ENCODE measurements around the gene ATP8B4. TPM values are rescaled to one million over a fixed set of nuclear protein-coding genes. Genes with fewer than 3 reads are reported as not detected.

Gene ATP8B4
- polyA plus RNA-seq, 3 donors, result 3.2 to 5.0 (median 3.3) TPM

DNA sequence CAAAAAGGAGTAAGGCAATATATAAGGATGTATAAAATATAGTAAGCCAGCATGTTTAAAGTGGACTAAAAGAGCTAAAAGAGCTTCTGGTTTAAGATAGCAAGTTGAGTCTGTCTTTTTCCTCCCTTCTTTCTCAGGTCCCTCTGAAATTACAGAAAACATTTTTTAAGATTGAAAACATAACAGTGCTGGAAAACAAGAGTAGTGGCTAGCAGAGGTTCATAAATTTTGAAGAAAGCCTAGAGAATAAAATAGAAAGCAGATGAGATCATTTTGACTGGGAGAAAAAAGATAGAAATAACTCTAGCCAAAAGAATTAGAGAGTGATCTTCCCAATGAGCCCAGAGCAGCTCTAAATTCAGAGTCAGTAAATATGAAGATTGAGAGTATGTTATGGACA, 41.9 kb downstream of the ATP8B4 start:
- DNase-seq (ENCODE audit: extremely low read depth in 1 of 11, low read depth in 9 of 11, low spot score in 4 of 11), result no peak

DNA sequence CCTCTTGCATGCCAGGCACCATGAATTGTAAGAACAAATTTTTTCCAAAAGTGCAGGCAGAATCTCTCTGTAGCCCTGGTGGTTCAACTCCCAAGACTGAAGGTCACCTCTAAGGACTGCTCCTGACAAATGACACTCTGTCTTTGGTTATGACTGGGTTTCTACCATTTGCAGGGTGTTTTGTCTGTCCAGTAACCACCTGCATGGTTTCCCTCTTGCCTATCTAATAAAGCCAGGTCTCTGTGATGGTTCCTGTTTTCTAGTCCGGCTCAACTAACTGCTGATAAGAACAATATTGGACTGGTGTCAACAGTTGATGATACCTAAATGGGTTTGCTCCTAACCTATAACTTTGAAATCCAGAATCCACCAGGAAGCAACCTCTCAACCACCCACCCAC, 43.7 kb downstream of the ATP8B4 start:
- DNase-seq (ENCODE audit: extremely low read depth in 1 of 11, low read depth in 9 of 11, low spot score in 4 of 11), result no peak

DNA sequence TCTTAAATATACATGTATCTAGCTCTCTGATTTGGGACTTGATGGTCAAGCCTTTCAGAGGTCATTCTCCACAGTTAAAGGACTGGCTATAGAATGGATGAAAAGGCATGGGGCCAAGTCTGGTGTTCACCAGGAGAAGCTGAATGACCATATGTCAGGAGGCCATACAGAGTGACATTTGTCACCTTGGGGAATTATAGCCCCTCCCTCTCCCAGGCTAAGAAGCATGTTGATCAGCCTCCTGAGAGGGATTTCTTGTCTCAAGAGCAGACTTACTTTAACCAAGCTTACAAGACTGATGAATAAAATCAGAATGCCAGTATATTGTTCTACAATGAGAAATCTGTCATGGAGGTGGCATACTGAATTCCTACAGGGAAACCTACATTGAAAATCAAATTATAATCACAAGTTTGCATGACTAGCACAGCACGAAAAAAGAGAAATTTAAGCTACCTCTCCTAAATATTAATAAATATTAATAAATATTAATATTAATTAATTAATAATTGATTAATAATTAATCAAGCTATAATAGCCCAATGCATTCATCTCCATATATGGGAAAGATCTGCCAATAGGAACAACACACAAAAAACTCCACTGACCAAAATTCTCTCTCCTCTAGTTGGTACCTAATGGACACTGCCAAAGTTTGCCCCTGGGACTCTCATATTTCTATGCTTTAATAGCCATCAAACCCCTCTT, 47.3 kb downstream of the ATP8B4 start:
- DNase-seq (ENCODE audit: extremely low read depth in 1 of 11, low read depth in 9 of 11, low spot score in 4 of 11), result no peak

- DNase-seq (ENCODE audit: extremely low read depth in 1 of 11, low read depth in 9 of 11, low spot score in 4 of 11), result no peak
These were observed 51.0 kb downstream of the ATP8B4 start for GRCh38 chr15:50068016-50068415.

DNA sequence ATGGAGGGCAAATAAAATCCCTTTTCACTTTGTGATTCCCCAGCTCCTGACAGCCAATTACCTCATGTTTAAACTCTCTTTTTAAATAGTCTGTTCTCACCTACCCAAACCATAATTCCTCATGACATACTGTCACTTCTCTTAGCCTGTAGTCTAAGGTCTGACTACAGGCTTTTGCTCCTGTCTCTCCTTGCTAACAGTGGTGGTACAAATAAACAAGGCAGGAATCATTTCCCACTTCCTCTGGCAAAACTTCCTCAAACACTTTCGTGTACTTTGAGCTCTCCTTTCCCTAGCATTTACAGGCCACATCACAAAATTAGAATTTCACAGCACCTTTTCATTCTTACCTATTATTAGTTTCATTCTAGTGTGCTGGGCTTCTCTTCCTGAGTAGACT, 51.8 kb downstream of the ATP8B4 start:
- no peak for DNase-seq (ENCODE audit: extremely low read depth in 1 of 11, low read depth in 9 of 11, low spot score in 4 of 11)

GRCh38 chr15:50066666-50067065, 52.4 kb downstream of the ATP8B4 start:
- DNase-seq (ENCODE audit: extremely low read depth in 1 of 11, low read depth in 9 of 11, low spot score in 4 of 11), result no peak

DNA sequence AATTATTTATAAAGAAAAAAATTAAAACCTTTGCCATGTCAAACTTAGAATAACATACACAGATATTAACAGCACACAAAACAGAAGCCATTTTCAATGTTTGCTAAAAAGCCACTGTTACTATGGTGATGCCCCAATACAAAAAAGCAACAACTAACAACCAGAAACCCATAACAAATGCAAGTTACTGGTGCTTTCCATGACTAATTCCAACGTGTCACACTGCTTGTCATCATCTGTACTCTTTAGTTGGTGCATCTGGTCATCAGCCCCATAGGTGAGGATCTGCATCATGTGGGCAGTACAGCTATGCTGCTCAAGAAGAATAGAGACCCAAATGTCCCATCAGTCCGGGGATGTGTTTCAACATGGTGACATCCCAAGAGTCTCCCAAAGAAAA, 52.8 kb downstream of the ATP8B4 start:
- DNase-seq (ENCODE audit: extremely low read depth in 1 of 11, low read depth in 9 of 11, low spot score in 4 of 11), result no peak

DNA sequence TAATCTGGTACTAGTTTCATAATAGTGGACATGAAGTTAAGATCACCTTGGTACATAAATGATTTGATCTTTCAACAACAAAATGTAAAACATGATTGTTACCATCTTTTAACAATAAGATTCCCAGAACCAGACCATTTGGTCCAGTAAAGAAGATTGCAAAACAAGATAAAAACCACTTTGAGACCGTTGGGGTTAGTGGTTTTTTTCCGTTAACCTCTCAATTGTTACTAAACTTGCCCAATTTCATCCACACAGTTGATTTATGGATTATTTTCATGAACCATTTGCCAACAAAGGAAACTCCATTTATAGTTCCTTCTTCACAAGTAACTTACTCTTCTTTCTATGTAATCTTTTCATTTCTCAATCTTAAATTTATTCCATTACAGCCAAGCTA, 53.8 kb downstream of the ATP8B4 start:
- no peak for DNase-seq (ENCODE audit: extremely low read depth in 1 of 11, low read depth in 9 of 11, low spot score in 4 of 11)

DNA sequence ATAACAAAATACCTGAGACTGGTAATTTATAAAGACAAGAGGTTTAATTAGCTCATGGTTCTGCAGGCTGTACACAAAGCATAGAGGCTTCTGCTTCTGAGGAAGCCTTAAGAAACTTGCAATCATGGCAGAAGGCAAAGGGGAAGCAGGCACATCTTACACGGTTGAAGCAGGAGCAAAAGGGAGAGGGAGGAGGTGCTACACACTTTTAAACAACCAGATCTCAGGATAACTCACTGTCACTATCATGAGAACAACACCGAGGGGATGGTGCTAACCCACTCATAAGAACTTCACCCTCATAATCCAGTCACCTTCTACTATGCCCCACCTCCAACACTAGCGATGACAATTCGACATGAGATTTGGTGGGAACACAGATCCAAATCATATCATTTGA, 54.4 kb downstream of the ATP8B4 start:
- DNase-seq (ENCODE audit: extremely low read depth in 1 of 11, low read depth in 9 of 11, low spot score in 4 of 11), result no peak

DNA sequence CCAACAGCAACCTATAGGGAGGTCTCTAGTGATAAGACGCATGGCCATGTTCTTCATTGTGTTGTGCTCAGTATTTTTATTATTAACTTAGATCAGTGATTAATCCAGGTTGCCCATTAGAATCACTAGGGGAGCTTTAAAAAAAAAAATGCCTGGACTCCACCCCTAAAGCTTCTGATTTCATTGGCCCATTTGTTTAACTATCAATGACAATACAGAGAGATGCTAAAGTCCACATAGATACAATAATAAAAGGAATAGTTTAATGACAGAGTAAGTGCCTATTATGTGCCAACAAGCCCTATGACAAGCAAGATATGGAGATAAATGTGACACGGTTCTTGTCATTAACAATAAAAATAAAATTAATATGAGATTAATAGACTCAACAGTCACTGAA, 55.8 kb downstream of the ATP8B4 start:
- no peak for DNase-seq (ENCODE audit: extremely low read depth in 1 of 11, low read depth in 9 of 11, low spot score in 4 of 11)

DNA sequence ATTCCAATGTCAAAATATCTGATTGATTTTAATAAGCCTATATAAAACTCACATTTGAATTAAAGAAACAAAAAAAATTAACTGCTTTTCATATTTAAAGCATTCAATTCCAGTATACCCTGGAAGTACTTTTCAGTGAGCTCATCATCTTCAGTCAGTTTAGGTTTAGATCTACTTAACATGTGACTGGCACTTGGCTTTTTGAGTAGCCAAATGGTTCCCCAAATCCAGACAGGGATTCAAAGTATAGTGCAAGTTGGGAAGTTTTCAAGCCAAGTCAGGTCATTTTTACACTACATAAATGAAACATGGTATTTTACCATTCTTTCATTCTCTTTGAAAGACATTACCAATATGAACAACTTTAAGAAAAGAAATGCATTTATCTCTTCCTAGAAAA, 57.5 kb downstream of the ATP8B4 start:
- no peak for DNase-seq (ENCODE audit: extremely low read depth in 1 of 11, low read depth in 9 of 11, low spot score in 4 of 11)

DNA sequence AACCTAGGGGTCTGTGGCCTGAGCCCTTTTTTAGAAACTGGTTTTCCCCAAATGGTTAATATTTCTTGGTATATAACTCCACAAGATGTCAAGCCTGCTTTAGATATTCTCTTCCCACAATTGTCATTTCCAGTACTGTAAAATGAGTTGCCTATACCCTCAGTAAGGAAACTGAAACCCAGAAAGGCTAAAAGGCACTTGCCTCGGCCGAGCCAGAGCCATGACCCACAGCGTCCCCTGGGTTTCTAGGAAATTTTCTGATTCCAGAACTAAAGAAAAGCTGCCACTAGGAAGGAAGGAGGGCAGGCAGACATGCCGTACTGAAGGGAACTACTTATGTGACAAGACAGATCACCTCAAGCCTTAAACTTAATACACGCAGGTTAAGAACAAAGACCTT, 59.1 kb downstream of the ATP8B4 start:
- no peak for DNase-seq (ENCODE audit: extremely low read depth in 1 of 11, low read depth in 9 of 11, low spot score in 4 of 11)

- DNase-seq (ENCODE audit: extremely low read depth in 1 of 11, low read depth in 9 of 11, low spot score in 4 of 11), result no peak
These were observed 59.7 kb downstream of the ATP8B4 start for GRCh38 chr15:50059203-50059772.

DNA sequence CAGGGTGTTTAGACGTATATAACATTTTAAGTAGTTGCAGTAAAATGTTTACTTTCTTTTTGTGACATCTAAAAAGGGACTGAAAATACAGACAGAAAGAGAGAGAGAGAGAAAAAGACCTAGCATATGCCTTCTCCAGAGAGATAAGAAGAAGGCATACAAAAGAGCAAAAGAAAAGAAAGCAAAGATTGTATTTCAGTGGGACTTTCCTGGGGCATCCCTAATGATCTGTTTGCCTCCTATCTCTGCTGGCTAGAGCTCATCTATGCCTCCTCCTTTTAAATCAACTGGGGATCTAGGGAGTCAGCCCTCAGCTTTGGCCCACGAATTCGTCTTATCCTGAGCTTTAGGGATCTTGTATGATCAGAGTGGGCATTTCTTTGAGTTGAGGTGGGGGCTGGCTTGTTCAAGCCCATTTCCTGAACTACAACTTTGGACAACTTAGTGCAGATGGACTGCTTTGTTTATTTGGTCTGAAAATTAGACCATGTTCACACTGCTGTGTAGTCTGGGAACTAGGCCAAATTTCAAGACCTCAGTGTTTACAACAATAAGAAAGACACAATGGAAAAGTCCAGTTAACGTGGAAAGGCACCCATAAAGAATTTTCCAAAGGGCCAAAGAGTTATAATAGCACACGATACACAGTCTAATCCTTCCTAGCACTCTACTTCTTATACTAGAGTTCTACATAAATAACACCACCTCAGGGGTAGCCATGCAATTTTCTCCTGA, 61.0 kb downstream of the ATP8B4 start:
- DNase-seq (ENCODE audit: extremely low read depth in 1 of 11, low read depth in 9 of 11, low spot score in 4 of 11), result peak in 6 of 11 donors; percentile 18 to 24 (median 22)

DNA sequence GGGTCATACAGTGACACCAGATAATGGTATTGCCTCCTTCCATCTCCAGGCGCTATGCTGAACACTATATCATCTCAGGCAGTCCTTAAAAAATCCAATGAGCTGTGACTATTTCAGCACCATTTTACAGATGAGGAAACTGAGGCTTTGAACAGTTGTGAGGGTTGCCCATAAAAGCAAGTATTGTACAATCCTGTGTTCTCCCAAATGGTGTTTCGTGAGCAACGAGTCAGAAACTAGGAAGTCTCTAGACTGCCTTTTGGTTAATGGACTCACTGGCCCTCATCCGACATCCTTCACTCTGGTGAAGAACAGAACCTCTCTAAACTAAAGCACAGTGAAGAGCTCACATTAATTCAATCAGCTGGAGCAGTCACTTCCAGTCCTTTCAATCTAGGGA, 61.8 kb downstream of the ATP8B4 start:
- DNase-seq (ENCODE audit: extremely low read depth in 1 of 11, low read depth in 9 of 11, low spot score in 4 of 11), result no peak

GRCh38 chr15:50055750-50056157, 63.3 kb downstream of the ATP8B4 start:
- DNase-seq (ENCODE audit: extremely low read depth in 1 of 11, low read depth in 9 of 11, low spot score in 4 of 11), result no peak

DNA sequence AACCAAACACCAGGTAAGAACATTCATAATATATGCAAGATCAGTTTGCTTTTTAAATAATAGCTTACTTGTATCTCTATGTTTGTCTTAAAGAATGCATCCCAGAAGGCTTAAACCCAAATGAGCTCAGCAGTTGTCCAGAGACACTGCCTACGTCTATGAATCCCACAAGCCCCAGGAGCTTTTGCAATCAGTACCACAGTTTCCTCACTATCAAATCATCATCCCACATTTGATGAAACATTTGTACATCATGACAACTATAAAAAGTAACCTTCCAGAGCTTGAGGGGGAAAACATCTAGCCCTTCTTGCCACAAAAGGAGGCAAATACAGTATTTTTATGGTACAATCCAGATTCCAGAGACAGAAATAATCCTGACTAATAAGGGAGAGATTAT, 63.7 kb downstream of the ATP8B4 start:
- DNase-seq (ENCODE audit: extremely low read depth in 1 of 11, low read depth in 9 of 11, low spot score in 4 of 11), result no peak

DNA sequence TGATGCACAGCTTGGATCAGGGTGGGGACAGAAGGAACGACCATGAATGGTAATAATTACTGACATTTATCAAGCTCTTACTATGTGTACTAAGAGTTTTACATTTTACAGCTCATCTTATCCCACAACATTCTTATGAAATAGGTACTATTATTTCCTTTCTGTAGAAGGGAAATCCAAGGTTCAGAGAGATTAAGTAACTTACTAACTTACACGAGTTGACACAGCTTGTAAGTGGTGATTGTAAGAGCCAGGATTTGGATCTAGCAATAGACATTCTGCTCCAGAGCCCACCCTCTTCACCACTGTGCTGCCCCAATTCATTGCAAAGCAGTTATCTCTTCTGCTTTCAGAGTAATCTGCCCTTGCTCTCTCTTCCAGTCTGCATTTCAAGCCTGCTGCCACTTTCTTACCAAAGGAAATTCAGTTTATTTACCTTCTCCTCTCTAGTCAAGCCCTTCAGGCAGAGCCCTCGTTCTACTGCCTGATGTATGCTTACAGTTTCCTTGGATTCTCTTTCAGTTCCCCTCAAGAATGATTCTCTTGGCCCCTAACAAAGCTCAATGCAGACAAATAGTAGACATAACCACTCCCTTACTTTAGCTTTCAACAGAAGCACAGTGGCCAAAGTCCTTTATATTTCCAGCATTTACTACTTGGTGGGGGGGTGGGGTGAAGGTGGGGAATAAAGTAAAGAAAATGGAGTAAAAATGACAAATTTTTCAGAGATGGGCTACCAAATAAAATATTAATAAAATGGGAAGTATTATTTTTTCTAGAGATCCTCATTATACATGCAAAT, 65.8 kb downstream of the ATP8B4 start:
- DNase-seq (ENCODE audit: extremely low read depth in 1 of 11, low read depth in 9 of 11, low spot score in 4 of 11), result no peak

GRCh38 chr15:50051811-50052419, 67.1 kb downstream of the ATP8B4 start:
- DNase-seq (ENCODE audit: extremely low read depth in 1 of 11, low read depth in 9 of 11, low spot score in 4 of 11), result peak; percentile 24 to 62 (median 46)
